Testis (tissue), 5 donors: ENCODE results near the gene CRAT. TPM values are rescaled to one million over a fixed set of nuclear protein-coding genes. Genes with fewer than 3 reads are reported as not detected.

Experiments
- DNase-seq: peaks from one replicate; pipeline ENCODE4 v3.0.0-alpha.2; 2019
- H3K27ac ChIP-seq, 2 donors: fragments of 200-600 bp; sonication (generic); one replicate each; pipeline ENCODE4 v1.5.1; 2019
- H3K27me3 ChIP-seq: fragments of 200-600 bp; sonication (generic); one replicate; pipeline ENCODE4 v1.5.1; 2019
- H3K36me3 ChIP-seq: fragments of 200-600 bp; sonication (generic); one replicate; pipeline ENCODE4 v1.5.1; 2017; ENCODE audit warnings: low read depth; ENCODE audit errors: missing control alignments
- H3K4me1 ChIP-seq: fragments of 200-600 bp; sonication (generic); one replicate; pipeline ENCODE4 v1.5.1; 2019
- H3K4me3 ChIP-seq, 2 donors: fragments of 200-600 bp; sonication (generic); one replicate each; pipeline ENCODE4 v1.5.1; 2017 to 2019
- H3K9me3 ChIP-seq: fragments of 200-600 bp; sonication (generic); one replicate; pipeline ENCODE4 v1.5.1; 2017
- POLR2A ChIP-seq: fragments of 450-650 bp; IDR thresholded peaks from one replicate; pipeline ENCODE4 v1.6.1; 2017; ENCODE audit warnings: antibody characterized with exemption, mild to moderate bottlenecking, moderate library complexity
- WGBS, 2 donors: methylation state at CpG; one replicate each; pipeline ENCODE4 v1.1.5; 2018; 5-methylcytosine and 5-hydroxymethylcytosine counted together
- intact Hi-C: fragments of 100-400 bp; cut with DNase I; formaldehyde crosslinking; loops from one replicate; pipeline ENCODE4 v1.15.1; 2023; ENCODE audit warnings: low total_unique reads
- long read RNA-seq, 2 donors: transcript quantifications; one replicate each; lab custom pipeline, GENCODE V29; 2026
- polyA plus RNA-seq: library from polyadenylated mRNA; stranded (reverse); fragments of 350-450 nt; fragmentation: Illumina TruSeq; extraction: RNeasy Lipid Tissue Mini Kit (QIAGEN cat#74804); gene quantifications from one replicate; pipeline ENCODE4 v1.2.3, GENCODE V29; 2014; ENCODE audit warnings: low read depth, low replicate concordance; ENCODE audit not compliant: insufficient read depth
- total RNA-seq, 2 donors: library from RNA; depleted of rRNA; stranded (reverse); fragments of >200 nt; gene quantifications; one replicate each; pipeline ENCODE4 v1.2.3, GENCODE V29; 2016
- TF ChIP-seq, protein P1 (sequence below), 3 experiments: fragments of 450-650 bp in 2 of 3; fragments of 200-600 bp in 1 of 3; sonication (generic) in 1 of 3; IDR thresholded peaks; one replicate each; pipeline ENCODE4 v1.5.1; 2016 to 2019; ENCODE audit warnings: antibody characterized with exemption in 3 of 3, mild to moderate bottlenecking in 2 of 3, moderate library complexity in 1 of 3

CRAT gene
- total RNA-seq (100 to 1,000 TPM; 188 to 272 TPM), polyA plus RNA-seq (451 TPM)
- long read RNA-seq, donor 1, partial matches to known transcripts, result 0 of 6 reads
- long read RNA-seq, donor 1, other reads (novel, unspliced or antisense), result 0 of 6 reads
- long read RNA-seq, donor 2, transcript CRAT-207 (15 exons, 2,253 nt), result major isoform, 5 of 191 reads
- long read RNA-seq, donor 2, partial matches to known transcripts, result 173 of 191 reads
- long read RNA-seq, donor 2, other reads (novel, unspliced or antisense), result 12 of 191 reads

DNA sequence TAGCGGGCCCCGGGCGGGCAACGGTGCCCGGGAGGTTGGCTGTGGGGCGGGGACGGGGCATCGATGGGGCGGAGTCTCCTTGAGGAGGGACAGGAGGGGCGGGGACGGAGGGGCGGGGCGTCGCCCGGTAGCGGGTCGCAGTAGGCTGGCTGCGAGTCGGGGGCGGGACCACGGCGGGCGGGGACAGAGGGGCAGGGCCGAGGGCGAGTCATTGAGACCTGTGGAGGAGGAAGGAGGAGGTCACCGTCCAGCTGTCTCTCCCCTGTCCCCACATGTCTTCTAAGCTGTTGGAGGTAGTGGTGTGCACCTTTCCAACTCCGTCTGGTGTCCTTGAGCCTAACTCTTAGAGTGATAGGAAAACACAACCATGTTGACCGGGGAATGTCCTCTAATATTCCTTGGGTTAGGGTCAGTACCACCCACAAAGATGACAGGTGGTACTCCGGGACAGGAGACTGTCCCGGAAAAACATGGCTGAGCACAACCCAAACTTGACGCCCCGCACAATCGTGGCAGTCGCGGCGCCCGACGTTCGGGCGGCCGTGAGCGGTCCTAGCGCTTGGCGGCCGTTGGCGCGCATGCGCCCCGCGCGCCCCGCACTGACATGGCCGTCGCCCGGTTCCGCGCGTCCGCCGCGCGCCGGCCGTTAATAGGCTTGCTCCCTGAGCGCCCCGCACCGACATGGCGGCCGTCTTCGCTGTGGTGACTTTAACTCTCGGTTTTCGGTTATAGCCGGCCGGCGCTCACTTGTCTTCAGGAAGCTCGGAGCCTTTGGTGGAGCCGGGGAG is at the start of gene CRAT, which contains the start of gene PTPA:
Gene CRAT (minus strand): TSS at position 54 of the 788 bp plus-strand sequence. CDS start 284 bp downstream, outside the sequence.
Gene PTPA (plus strand): TSS at position 676 of the 788 bp plus-strand sequence. CDS start 186 bp downstream, outside the sequence.
- peak; percentile 98 for DNase-seq
- Histone ChIP-seq H3K9me3 (no peaks in the 10 kb centered on the region), H3K36me3 (no peaks in the 10 kb centered on the region), H3K4me1 (peaks cover 27% of the 10 kb centered on the region), H3K27ac (peak within 1 kb of the TSS; percentile 94 to 97), H3K4me3 (peak within 1 kb of the TSS; percentile 84 to 99), H3K27me3 (no peaks in the 10 kb centered on the region)
- intact Hi-C loops, result no loop called here
- 0 to 1% methylated on average over 7 to 74 of the region's 77 CpGs for WGBS, 2 donors
- TF ChIP-seq, protein P1, sequence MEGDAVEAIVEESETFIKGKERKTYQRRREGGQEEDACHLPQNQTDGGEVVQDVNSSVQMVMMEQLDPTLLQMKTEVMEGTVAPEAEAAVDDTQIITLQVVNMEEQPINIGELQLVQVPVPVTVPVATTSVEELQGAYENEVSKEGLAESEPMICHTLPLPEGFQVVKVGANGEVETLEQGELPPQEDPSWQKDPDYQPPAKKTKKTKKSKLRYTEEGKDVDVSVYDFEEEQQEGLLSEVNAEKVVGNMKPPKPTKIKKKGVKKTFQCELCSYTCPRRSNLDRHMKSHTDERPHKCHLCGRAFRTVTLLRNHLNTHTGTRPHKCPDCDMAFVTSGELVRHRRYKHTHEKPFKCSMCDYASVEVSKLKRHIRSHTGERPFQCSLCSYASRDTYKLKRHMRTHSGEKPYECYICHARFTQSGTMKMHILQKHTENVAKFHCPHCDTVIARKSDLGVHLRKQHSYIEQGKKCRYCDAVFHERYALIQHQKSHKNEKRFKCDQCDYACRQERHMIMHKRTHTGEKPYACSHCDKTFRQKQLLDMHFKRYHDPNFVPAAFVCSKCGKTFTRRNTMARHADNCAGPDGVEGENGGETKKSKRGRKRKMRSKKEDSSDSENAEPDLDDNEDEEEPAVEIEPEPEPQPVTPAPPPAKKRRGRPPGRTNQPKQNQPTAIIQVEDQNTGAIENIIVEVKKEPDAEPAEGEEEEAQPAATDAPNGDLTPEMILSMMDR (IDR thresholded peaks at IDR 0.05), result peak in 1 of 3 experiments; percentile 17
- TF ChIP-seq POLR2A, result peak; percentile 92

DNA sequence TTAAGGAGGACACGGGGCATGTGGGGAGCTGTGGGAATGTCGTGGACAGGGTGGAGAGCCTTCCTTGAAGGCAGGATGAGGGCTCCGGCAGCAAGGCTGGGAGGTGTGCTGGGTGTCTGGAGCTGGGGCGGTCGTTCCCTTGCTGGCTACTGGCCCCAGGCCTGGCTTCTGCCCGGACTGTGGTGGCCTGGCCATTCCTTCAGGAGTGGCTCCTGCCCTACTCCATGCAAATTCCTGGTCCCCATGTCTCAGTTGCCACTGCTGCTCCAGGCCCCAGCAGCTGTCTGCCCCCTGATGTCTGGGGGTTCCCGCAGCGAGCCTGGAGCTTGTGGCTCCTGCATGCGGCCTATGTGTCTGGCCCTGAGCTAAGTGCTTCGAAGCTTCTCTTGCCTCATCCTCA is 45.6 kb upstream of the CRAT start:
- Histone ChIP-seq H3K4me3 (no peak overlapping the region), H3K9me3 (no peaks in the 10 kb centered on the region), H3K27me3 (no peaks in the 10 kb centered on the region), H3K4me1 (no peaks in the 10 kb centered on the region), H3K27ac (no peak overlapping the region), H3K36me3 (no peaks in the 10 kb centered on the region)
- no peak for DNase-seq
- intact Hi-C loops, result no loop called here
- TF ChIP-seq, protein P1 (IDR thresholded peaks at IDR 0.05), result no peak
- TF ChIP-seq POLR2A, result no peak
- WGBS, 2 donors, result 87 to 90% methylated on average over 3 to 10 of the region's 10 CpGs

DNA sequence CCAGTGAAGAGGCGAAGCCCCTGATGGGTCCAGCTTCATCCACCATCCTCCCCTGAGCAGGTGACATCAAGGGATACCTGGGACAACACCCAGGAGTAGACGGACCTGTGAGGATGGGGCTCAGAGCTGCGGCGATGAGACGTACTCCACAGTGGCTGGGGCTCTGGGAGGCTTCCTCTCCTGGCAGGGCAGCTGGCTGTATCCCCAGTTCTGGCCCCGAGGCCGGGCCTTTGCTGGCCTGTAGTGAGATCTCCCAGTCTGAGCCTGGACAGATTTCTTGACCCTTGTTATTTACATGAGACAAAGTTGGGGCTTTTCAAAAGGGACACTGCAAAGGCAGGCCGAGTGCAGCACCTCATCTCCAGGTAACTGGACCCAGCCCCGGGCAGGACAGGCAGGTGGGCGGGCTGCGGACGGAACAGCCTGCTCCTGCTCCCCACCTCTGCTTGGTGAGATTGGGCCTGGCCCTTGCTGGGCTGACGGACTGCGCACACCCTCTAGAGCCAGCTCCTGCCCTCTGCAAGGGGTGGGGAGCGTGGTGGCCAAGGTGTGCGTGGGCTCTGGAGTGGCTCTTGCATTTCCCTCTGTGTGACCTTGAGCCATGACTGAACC is 44.4 kb upstream of the CRAT start:
- Histone ChIP-seq H3K4me1 (no peaks in the 10 kb centered on the region), H3K36me3 (no peaks in the 10 kb centered on the region), H3K4me3 (no peak overlapping the region), H3K27me3 (no peaks in the 10 kb centered on the region), H3K9me3 (no peaks in the 10 kb centered on the region), H3K27ac (no peak overlapping the region)
- WGBS, 2 donors, result 73 to 79% methylated on average over 13 to 16 of the region's 16 CpGs
- no peak for DNase-seq
- intact Hi-C loops, result no loop called here
- TF ChIP-seq, protein P1 (IDR thresholded peaks at IDR 0.05), result no peak
- TF ChIP-seq POLR2A, result no peak

DNA sequence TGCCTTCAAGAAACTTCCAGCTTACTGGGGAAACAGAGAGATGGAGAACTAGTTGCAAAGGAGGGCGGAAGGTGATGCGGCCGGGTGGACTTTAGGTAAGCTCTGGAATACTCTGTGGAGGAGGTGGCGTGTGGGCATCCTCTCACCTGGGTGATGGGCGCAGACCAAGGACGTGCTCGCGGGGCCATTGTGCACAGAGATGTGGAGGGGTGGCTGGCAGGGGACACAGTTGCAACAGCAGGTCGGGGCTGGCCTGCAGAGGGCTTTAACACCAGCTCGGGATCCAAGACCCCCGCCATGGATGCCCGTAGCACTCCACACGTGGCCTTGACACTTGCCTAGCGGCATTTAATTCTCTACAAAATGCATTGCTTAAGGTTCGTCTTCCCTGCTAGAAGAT is 40.9 kb upstream of the CRAT start:
- WGBS, 2 donors, result 83 to 94% methylated on average over 8 to 15 of the region's 15 CpGs

More for the DNA sequence above, 40.9 kb upstream of the CRAT start:
- Histone ChIP-seq H3K4me3 (no peak overlapping the region), H3K36me3 (no peaks in the 10 kb centered on the region), H3K27me3 (no peaks in the 10 kb centered on the region), H3K27ac (no peak overlapping the region), H3K9me3 (no peaks in the 10 kb centered on the region), H3K4me1 (peaks cover 9% of the 10 kb centered on the region)
- DNase-seq, result no peak
- TF ChIP-seq POLR2A, result no peak
- TF ChIP-seq, protein P1 (IDR thresholded peaks at IDR 0.05), result no peak
- intact Hi-C loops, result no loop called here
